Endodermal cell (in vitro differentiated cells): ENCODE results near the gene ATAD1. TPM values are rescaled to one million over a fixed set of nuclear protein-coding genes. Genes with fewer than 3 reads are reported as not detected.

Source experiments
- DNase-seq: peaks from one replicate; pipeline ENCODE4 v3.0.0-alpha.2; 2017
- H3K27ac ChIP-seq: 2 replicates; pipeline ENCODE4 v1.5.1; 2013; ENCODE audit warnings: mild to moderate bottlenecking, low read depth, low read length, moderate library complexity
- H3K27me3 ChIP-seq: 2 replicates; pipeline ENCODE4 v1.6.1; 2013; ENCODE audit warnings: mild to moderate bottlenecking, low read length, moderate library complexity; ENCODE audit not compliant: insufficient read depth, control insufficient read depth, poor library complexity, severe bottlenecking
- H3K36me3 ChIP-seq: 2 replicates; pipeline ENCODE4 v1.7.0; 2013; ENCODE audit warnings: mild to moderate bottlenecking, low read length, moderate library complexity; ENCODE audit not compliant: control insufficient read depth, insufficient read depth
- H3K4me1 ChIP-seq: one replicate; pipeline ENCODE4 v1.7.0; 2013; ENCODE audit warnings: low read length; ENCODE audit not compliant: control insufficient read depth, insufficient read depth
- H3K4me3 ChIP-seq: 2 replicates; pipeline ENCODE4 v1.5.1; 2013; ENCODE audit warnings: mild to moderate bottlenecking, low read length, moderate library complexity
- H3K9ac ChIP-seq: 2 replicates; pipeline ENCODE4 v1.6.1; 2013; ENCODE audit warnings: mild to moderate bottlenecking, low read length, moderate library complexity; ENCODE audit not compliant: poor library complexity, severe bottlenecking; ENCODE audit errors: extremely low read depth
- H3K9me3 ChIP-seq: 2 replicates; pipeline ENCODE4 v1.6.1; 2013; ENCODE audit warnings: mild to moderate bottlenecking, low read length, moderate library complexity; ENCODE audit not compliant: control insufficient read depth
- H3K27ac Mint-ChIP-seq: 2 replicates; pipeline ENCODE4 v1.8.0; 2020; ENCODE audit warnings: mixed read lengths
- H3K27me3 Mint-ChIP-seq: 2 replicates; pipeline ENCODE4 v1.8.0; 2021; ENCODE audit warnings: mild to moderate bottlenecking, mixed read lengths; ENCODE audit not compliant: insufficient read depth
- H3K36me3 Mint-ChIP-seq: 2 replicates; pipeline ENCODE4 v1.8.0; 2020; ENCODE audit warnings: low read depth, mixed read lengths
- H3K4me1 Mint-ChIP-seq: 2 replicates; pipeline ENCODE4 v1.8.0; 2020; ENCODE audit warnings: mixed read lengths
- H3K4me3 Mint-ChIP-seq: 2 replicates; pipeline ENCODE4 v1.8.0; 2020; ENCODE audit warnings: mild to moderate bottlenecking, moderate library complexity, mixed read lengths
- H3K9me3 Mint-ChIP-seq: 2 replicates; pipeline ENCODE4 v1.8.0; 2020; ENCODE audit warnings: mild to moderate bottlenecking, mixed read lengths
- WGBS, 2 experiments: methylation state at CpG; one replicate each; pipeline versions ENCODE4 v1.1.5 to v1.1.7; 2013; ENCODE audit warnings: missing lambda C conversion rate in 2 of 2, mixed read lengths in 1 of 2; ENCODE audit not compliant: insufficient coverage in 1 of 2, insufficient read length in 1 of 2; 5-methylcytosine and 5-hydroxymethylcytosine counted together
- long read RNA-seq, 4 experiments: library from polyadenylated mRNA in 2 of 4; library from RNA in 1 of 4; library from capped mRNA in 1 of 4; stranded (forward) in 3 of 4; unstranded in 1 of 4; transcript quantifications; one replicate each; pipeline ENCODE4 v2.0.0, GENCODE V29; 2020 to 2021; ENCODE audit warnings: inconsistent platforms in 1 of 4
- polyA plus RNA-seq, 2 experiments: library from polyadenylated mRNA; stranded (reverse); fragments of 50-300 nt; gene quantifications; one replicate each; pipeline ENCODE4 v1.2.3, GENCODE V29; 2013
- total RNA-seq, 2 donors: library from RNA; stranded (reverse); fragmentation: NEBNext Ultra II Directional in 1 of 2; extraction: Animal tissue kit (Norgen Biotek cat#: 25700) in 1 of 2; gene quantifications; 2 replicates in 1 of 2; 3 replicates in 1 of 2; pipeline ENCODE4 v1.2.1, GENCODE V29; 2021
- TF ChIP-seq, protein P1 (sequence below): fragments of 200-600 bp; sonication (generic); conservative IDR thresholded peaks from 2 replicates; pipeline ENCODE4 v1.5.0; 2021; ENCODE audit warnings: antibody characterized with exemption, mild to moderate bottlenecking

Gene ATAD1, protein sequence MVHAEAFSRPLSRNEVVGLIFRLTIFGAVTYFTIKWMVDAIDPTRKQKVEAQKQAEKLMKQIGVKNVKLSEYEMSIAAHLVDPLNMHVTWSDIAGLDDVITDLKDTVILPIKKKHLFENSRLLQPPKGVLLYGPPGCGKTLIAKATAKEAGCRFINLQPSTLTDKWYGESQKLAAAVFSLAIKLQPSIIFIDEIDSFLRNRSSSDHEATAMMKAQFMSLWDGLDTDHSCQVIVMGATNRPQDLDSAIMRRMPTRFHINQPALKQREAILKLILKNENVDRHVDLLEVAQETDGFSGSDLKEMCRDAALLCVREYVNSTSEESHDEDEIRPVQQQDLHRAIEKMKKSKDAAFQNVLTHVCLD
- total RNA-seq, result 10 to 100 TPM; 55.4 to 68.0 TPM
- 47.6 TPM for polyA plus RNA-seq (2013, experiment 1 of 2)
- polyA plus RNA-seq (2013, experiment 2 of 2), result 44.3 TPM
- long read RNA-seq, experiment 1, full-length matches to known transcripts, result 10 of 27 reads
- long read RNA-seq, experiment 1, partial matches to known transcripts, result 7 of 27 reads
- long read RNA-seq, experiment 1, other reads (novel, unspliced or antisense), result 10 of 27 reads
- long read RNA-seq, experiment 2, full-length matches to known transcripts, result 31 of 129 reads
- long read RNA-seq, experiment 2, partial matches to known transcripts, result 8 of 129 reads
- long read RNA-seq, experiment 2, other reads (novel, unspliced or antisense), result 90 of 129 reads
- long read RNA-seq, experiment 3, full-length matches to known transcripts, result 118 of 376 reads
- long read RNA-seq, experiment 3, partial matches to known transcripts, result 5 of 376 reads
- long read RNA-seq, experiment 3, other reads (novel, unspliced or antisense), result 253 of 376 reads
- long read RNA-seq, experiment 4, full-length matches to known transcripts, result 8 of 93 reads
- long read RNA-seq, experiment 4, partial matches to known transcripts, result 3 of 93 reads
- long read RNA-seq, experiment 4, other reads (novel, unspliced or antisense), result 82 of 93 reads

GRCh38 chr10:87817609-87818504 is at the start of gene ATAD1:
TSS of gene ATAD1 (minus strand) at chr10:87818226. CDS start at chr10:87814599, 3,627 bp downstream.
- peak within 1 kb of the TSS; percentile 99 for H3K4me3 ChIP-seq
- peak within 1 kb of the TSS; percentile 91 for H3K27ac Mint-ChIP-seq
- H3K4me3 Mint-ChIP-seq, result peak within 1 kb of the TSS; percentile 97
- no peaks in the 10 kb centered on the region for H3K9me3 Mint-ChIP-seq
- H3K27me3 ChIP-seq, result no peaks in the 10 kb centered on the region
- peak; percentile 96 for DNase-seq
- H3K9ac ChIP-seq, result peak within 1 kb of the TSS; percentile 80
- peaks cover 14% of the 10 kb centered on the region for H3K36me3 ChIP-seq
- TF ChIP-seq, protein P1, sequence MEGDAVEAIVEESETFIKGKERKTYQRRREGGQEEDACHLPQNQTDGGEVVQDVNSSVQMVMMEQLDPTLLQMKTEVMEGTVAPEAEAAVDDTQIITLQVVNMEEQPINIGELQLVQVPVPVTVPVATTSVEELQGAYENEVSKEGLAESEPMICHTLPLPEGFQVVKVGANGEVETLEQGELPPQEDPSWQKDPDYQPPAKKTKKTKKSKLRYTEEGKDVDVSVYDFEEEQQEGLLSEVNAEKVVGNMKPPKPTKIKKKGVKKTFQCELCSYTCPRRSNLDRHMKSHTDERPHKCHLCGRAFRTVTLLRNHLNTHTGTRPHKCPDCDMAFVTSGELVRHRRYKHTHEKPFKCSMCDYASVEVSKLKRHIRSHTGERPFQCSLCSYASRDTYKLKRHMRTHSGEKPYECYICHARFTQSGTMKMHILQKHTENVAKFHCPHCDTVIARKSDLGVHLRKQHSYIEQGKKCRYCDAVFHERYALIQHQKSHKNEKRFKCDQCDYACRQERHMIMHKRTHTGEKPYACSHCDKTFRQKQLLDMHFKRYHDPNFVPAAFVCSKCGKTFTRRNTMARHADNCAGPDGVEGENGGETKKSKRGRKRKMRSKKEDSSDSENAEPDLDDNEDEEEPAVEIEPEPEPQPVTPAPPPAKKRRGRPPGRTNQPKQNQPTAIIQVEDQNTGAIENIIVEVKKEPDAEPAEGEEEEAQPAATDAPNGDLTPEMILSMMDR, result peak; percentile 52
- peak within 1 kb of the TSS; percentile 74 for H3K27ac ChIP-seq
- H3K27me3 Mint-ChIP-seq, result peaks cover 3% of the 10 kb centered on the region
- H3K4me1 ChIP-seq, result no peaks in the 10 kb centered on the region
- H3K4me1 Mint-ChIP-seq, result peaks cover 17% of the 10 kb centered on the region
- no peaks in the 10 kb centered on the region for H3K9me3 ChIP-seq
- 0% methylated on average over 11 to 60 of the region's 60 CpGs for WGBS, 2 experiments
- peaks cover 7% of the 10 kb centered on the region for H3K36me3 Mint-ChIP-seq

DNA sequence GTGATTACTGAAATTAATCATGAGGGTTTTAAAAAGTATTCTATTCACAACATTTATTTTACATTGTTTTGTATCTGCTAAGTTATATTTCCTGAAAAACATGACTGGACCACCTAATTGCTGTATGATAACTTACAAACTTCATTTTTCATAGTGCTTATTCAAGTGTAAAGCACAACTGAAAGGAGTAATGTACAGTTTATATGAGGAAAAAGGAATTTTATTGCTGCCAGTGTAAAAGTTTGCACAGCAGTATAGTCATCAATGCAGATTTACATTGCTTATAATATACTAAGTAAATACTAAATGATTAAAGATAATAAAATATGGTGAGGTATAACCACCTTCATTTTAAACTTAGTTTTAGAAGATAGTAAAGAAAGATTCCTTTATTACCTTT is 49.4 kb upstream of the ATAD1 start:
- Histone ChIP-seq H3K4me1 (peaks cover 9% of the 10 kb centered on the region), H3K27me3 (no peaks in the 10 kb centered on the region), H3K9me3 (no peaks in the 10 kb centered on the region), H3K27ac (no peak overlapping the region), H3K4me3 (peak overlapping the region; percentile 95), H3K9ac (no peak overlapping the region), H3K36me3 (peaks cover 4% of the 10 kb centered on the region)
- H3K27ac Mint-ChIP-seq, result no peak overlapping the region
- peaks cover 6% of the 10 kb centered on the region for H3K36me3 Mint-ChIP-seq
- peak overlapping the region; percentile 90 for H3K4me3 Mint-ChIP-seq
- DNase-seq, result no peak
- no peaks in the 10 kb centered on the region for H3K27me3 Mint-ChIP-seq
- TF ChIP-seq, protein P1, result no peak
- no peaks in the 10 kb centered on the region for H3K9me3 Mint-ChIP-seq
- peaks cover 29% of the 10 kb centered on the region for H3K4me1 Mint-ChIP-seq
